PFSK-1 (cell line): Measurements from ENCODE around the gene GFI1B.

Experiments used
- FOXP2 ChIP-seq: optimal IDR thresholded peaks from 2 replicates; pipeline ENCODE3; 2011; ENCODE audit warnings: borderline replicate concordance, control low read depth, inconsistent platforms; ENCODE audit not compliant: insufficient read depth; ENCODE audit errors: extremely low read length, extremely low read depth
- POLR2AphosphoS5 ChIP-seq: IDR thresholded peaks from 2 replicates; pipeline ENCODE4 v1.6.1; 2012; ENCODE audit warnings: low read depth, mild to moderate bottlenecking, control low read depth, low read length, moderate library complexity
- SIN3A ChIP-seq: IDR thresholded peaks from 2 replicates; pipeline ENCODE4 v1.6.1; 2012; ENCODE audit warnings: mild to moderate bottlenecking, low read length, moderate library complexity, borderline replicate concordance; ENCODE audit not compliant: insufficient read depth
- TAF1 ChIP-seq: IDR thresholded peaks from 2 replicates; pipeline ENCODE4 v1.6.1; 2012; ENCODE audit warnings: low read length, control low read depth, borderline replicate concordance; ENCODE audit not compliant: insufficient read depth
- TF ChIP-seq, protein P1 (sequence below), 2 experiments: IDR thresholded peaks; 2 replicates each; pipeline versions ENCODE4 v1.6.1 to v1.8.0; 2011 to 2012; ENCODE audit warnings: low read depth in 2 of 2, low read length in 2 of 2, control low read depth in 1 of 2, inconsistent platforms in 1 of 2, mild to moderate bottlenecking in 1 of 2, moderate library complexity in 1 of 2; ENCODE audit not compliant: insufficient read depth in 1 of 2

DNA sequence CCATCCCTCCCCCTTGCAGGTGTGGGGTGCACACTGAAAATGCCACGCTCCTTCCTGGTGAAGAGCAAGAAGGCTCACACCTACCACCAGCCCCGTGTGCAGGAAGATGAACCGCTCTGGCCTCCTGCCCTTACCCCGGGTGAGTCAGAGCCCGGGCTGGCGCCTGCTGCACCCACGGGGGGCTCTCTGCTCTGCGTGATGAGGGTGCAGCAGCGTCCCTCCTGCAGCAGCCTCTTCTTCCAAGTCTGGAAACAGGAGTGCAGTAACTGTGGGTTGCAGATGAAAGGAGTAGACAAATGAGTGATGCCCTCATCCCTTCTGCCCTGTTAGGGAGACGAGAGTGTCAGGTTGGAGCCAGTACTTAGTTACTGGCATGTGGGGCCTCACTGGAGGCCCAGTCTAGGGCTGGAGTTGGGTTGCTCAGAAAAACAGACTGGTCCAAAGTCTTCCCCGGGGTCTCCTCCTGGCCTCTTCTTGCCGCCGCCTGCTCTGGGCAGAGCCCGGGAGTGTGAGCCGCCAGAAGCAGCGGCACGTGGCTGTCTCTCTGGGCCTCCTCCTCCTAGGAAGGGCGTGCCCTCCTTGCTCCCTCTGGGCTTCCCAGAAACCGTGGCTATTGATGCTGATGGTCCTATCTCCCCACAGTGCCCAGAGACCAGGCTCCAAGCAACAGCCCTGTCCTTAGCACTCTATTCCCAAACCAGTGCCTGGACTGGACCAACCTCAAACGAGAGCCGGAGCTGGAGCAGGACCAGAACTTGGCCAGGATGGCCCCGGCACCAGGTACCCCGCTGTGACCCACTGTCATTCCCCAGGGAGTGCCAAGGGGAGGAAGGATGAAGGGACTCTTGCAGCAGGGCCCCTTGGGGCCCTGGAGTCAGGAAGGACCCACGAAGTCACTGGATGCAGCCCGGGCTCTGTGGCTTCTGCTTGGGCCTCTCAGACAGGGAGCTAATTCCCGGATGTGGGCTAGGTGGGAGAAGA, 8.4 kb downstream of the GFI1B start:
- TF ChIP-seq, protein P1, sequence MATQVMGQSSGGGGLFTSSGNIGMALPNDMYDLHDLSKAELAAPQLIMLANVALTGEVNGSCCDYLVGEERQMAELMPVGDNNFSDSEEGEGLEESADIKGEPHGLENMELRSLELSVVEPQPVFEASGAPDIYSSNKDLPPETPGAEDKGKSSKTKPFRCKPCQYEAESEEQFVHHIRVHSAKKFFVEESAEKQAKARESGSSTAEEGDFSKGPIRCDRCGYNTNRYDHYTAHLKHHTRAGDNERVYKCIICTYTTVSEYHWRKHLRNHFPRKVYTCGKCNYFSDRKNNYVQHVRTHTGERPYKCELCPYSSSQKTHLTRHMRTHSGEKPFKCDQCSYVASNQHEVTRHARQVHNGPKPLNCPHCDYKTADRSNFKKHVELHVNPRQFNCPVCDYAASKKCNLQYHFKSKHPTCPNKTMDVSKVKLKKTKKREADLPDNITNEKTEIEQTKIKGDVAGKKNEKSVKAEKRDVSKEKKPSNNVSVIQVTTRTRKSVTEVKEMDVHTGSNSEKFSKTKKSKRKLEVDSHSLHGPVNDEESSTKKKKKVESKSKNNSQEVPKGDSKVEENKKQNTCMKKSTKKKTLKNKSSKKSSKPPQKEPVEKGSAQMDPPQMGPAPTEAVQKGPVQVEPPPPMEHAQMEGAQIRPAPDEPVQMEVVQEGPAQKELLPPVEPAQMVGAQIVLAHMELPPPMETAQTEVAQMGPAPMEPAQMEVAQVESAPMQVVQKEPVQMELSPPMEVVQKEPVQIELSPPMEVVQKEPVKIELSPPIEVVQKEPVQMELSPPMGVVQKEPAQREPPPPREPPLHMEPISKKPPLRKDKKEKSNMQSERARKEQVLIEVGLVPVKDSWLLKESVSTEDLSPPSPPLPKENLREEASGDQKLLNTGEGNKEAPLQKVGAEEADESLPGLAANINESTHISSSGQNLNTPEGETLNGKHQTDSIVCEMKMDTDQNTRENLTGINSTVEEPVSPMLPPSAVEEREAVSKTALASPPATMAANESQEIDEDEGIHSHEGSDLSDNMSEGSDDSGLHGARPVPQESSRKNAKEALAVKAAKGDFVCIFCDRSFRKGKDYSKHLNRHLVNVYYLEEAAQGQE (IDR thresholded peaks at IDR 0.05; ENCODE audit: insufficient read depth in 1 of 2, low read depth in 2 of 2, low read length in 2 of 2), result no peak
- TF ChIP-seq TAF1 (no peak), POLR2AphosphoS5 (no peak), SIN3A (no peak), FOXP2 (no peak)
